Breast epithelium (tissue), 4 donors: ENCODE results near the gene GHR. TPM values are rescaled to one million over a fixed set of nuclear protein-coding genes. Genes with fewer than 3 reads are reported as not detected.

Source experiments
- DNase-seq, 2 donors: peaks; one replicate each; pipeline ENCODE4 v3.0.0-alpha.2; 2019; ENCODE audit warnings: low spot score in 2 of 2
- H3K27ac ChIP-seq, 2 donors: fragments of 200-600 bp; sonication (generic) in 1 of 2; one replicate each; pipeline ENCODE4 v1.5.1; 2016 to 2019; ENCODE audit warnings: mild to moderate bottlenecking in 1 of 2
- H3K27me3 ChIP-seq, 2 donors: fragments of 200-600 bp; sonication (generic) in 1 of 2; one replicate each; pipeline versions ENCODE4 v1.5.1 to v1.6.0; 2017 to 2019; ENCODE audit warnings: control low read depth in 1 of 2, mild to moderate bottlenecking in 1 of 2
- H3K36me3 ChIP-seq: fragments of 200-600 bp; one replicate; pipeline ENCODE4 v1.5.1; 2019
- H3K4me1 ChIP-seq, 2 donors: fragments of 200-600 bp; sonication (generic); one replicate each; pipeline ENCODE4 v1.5.1; 2016 to 2019; ENCODE audit warnings: control low read depth in 1 of 2
- H3K4me3 ChIP-seq, 3 donors: fragments of 200-600 bp; sonication (generic); 1 replicate in 2 of 3; 2 replicates in 1 of 3; pipeline ENCODE4 v1.5.1; 2016 to 2019; ENCODE audit warnings: mild to moderate bottlenecking in 3 of 3, moderate library complexity in 2 of 3
- H3K9me3 ChIP-seq, 2 donors: fragments of 200-600 bp; sonication (generic) in 1 of 2; one replicate each; pipeline ENCODE4 v1.5.1; 2016 to 2019; ENCODE audit warnings: control low read depth in 1 of 2
- CTCF ChIP-seq, 3 donors: fragments of 450-650 bp; IDR thresholded peaks; one replicate each; pipeline ENCODE4 v1.5.1; 2016 to 2017; ENCODE audit warnings: antibody characterized with exemption in 3 of 3, mild to moderate bottlenecking in 3 of 3, moderate library complexity in 3 of 3
- POLR2A ChIP-seq: fragments of 450-650 bp; IDR thresholded peaks from one replicate; pipeline ENCODE4 v1.6.1; 2016; ENCODE audit warnings: antibody characterized with exemption, mild to moderate bottlenecking, moderate library complexity
- POLR2AphosphoS5 ChIP-seq, 3 donors: sonication (generic); formaldehyde crosslinking; IDR thresholded peaks; one replicate each; pipeline ENCODE4 v1.6.1; 2017; ENCODE audit warnings: antibody characterized with exemption in 3 of 3
- intact Hi-C: fragments of 100-400 bp; cut with DNase I; formaldehyde crosslinking; loops from one replicate; pipeline ENCODE4 v1.15.1; 2023; ENCODE audit warnings: low total_unique reads
- total RNA-seq, 3 donors: library from RNA; depleted of rRNA; stranded (reverse); fragments of >200 nt; gene quantifications; one replicate each; pipeline ENCODE4 v1.1.0, GENCODE V29; 2016

The GHR gene
- total RNA-seq, 3 donors from 2014 or later, result 25.6 to 234 (median 26.5) TPM

GRCh38 chr5:42597318-42597937 lies 174.2 kb downstream of the GHR start:
- intact Hi-C loops, result no loop called here
- Histone ChIP-seq H3K9me3 (no peaks in the 10 kb centered on the region), H3K27me3 (no peaks in the 10 kb centered on the region), H3K36me3 (no peaks in the 10 kb centered on the region), H3K4me1 (peaks cover 0 to 9% of the 10 kb centered on the region in 2 donors), H3K4me3 (no peak overlapping the region), H3K27ac (peak overlapping the region; percentile 20 to 46)
- no peak for DNase-seq
- TF ChIP-seq CTCF (IDR thresholded peaks at IDR 0.05) (no peak), POLR2A (no peak), POLR2AphosphoS5 (IDR thresholded peaks at IDR 0.05) (no peak)

DNA sequence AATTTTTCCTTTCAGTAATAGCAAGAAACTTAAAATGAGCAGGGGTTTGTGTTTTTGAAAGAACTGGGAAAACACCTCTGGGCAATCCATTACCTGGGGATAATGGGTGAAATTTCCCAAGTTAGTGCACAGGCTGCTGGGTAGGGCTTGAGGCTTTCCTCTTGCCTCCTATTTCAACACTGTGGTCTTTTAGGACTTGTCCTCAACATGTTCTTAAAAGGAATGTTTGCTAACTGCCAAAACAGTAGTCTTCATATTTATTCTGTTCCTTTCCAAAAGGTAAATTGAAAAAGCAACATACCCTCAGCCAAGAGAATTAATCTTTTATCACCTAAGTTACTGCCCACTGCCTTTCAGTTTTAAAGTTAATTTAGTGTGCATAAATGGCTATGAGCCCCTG lies 175.1 kb downstream of the GHR start:
- intact Hi-C loops, result no loop called here
- Histone ChIP-seq H3K36me3 (no peaks in the 10 kb centered on the region), H3K9me3 (no peaks in the 10 kb centered on the region), H3K27me3 (no peaks in the 10 kb centered on the region), H3K27ac (peak overlapping the region; percentile 34 to 46), H3K4me3 (no peak overlapping the region), H3K4me1 (peaks cover 0 to 9% of the 10 kb centered on the region in 2 donors)
- no peak for DNase-seq
- TF ChIP-seq POLR2AphosphoS5 (IDR thresholded peaks at IDR 0.05), result no peak
- TF ChIP-seq POLR2A, result no peak
- no peak for TF ChIP-seq CTCF (IDR thresholded peaks at IDR 0.05)

GRCh38 chr5:42599106-42599505 lies 175.9 kb downstream of the GHR start:
- DNase-seq, result no peak
- intact Hi-C loops, result no loop called here
- Histone ChIP-seq H3K36me3 (no peaks in the 10 kb centered on the region), H3K9me3 (no peaks in the 10 kb centered on the region), H3K4me3 (no peak overlapping the region), H3K27ac (no peak overlapping the region), H3K27me3 (no peaks in the 10 kb centered on the region), H3K4me1 (peaks cover 0 to 9% of the 10 kb centered on the region in 2 donors)
- TF ChIP-seq POLR2A (no peak), POLR2AphosphoS5 (IDR thresholded peaks at IDR 0.05) (no peak), CTCF (IDR thresholded peaks at IDR 0.05) (no peak)

GRCh38 chr5:42600441-42600840 lies 177.2 kb downstream of the GHR start:
- TF ChIP-seq POLR2AphosphoS5 (IDR thresholded peaks at IDR 0.05) (no peak), POLR2A (no peak), CTCF (IDR thresholded peaks at IDR 0.05) (no peak)

DNA sequence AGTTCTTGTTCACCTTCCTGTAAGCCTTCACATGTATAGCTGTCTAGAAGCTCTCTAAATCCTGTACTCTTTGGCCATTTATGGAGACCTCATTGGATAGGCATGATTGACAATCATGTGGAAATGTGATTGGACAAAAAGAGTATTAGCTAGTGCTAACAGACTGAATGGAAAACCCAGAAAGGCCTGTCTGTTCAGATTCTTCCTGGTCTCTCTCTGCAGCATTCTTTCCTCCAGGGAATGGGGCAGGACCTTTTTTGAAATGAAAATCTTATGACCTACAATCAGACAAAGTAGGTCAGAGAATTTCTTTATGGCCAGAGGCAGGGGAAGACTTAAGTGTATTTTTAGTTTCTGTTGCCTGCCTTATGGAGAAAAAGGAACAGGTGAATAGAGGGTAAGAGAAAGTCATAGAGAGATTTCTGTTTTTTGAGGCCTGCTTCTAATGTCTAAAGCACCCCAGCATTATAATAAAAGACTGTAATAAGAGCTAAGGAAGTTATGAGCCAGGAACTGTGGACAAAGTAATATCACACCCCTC lies 181.0 kb downstream of the GHR start:
- Histone ChIP-seq H3K27me3 (no peaks in the 10 kb centered on the region), H3K9me3 (no peaks in the 10 kb centered on the region), H3K27ac (peak overlapping the region; percentile 44 to 59), H3K4me1 (no peaks in the 10 kb centered on the region), H3K36me3 (no peaks in the 10 kb centered on the region), H3K4me3 (no peak overlapping the region)
- TF ChIP-seq POLR2AphosphoS5 (IDR thresholded peaks at IDR 0.05) (no peak), CTCF (IDR thresholded peaks at IDR 0.05) (no peak), POLR2A (no peak)
- intact Hi-C loops, result no loop called here
- no peak for DNase-seq

More at GRCh38 chr5:42600441-42600840, 177.2 kb downstream of the GHR start:
- Histone ChIP-seq H3K36me3 (no peaks in the 10 kb centered on the region), H3K27ac (peak overlapping the region in 1 of 2 donors; percentile 27), H3K4me1 (peaks cover 0 to 9% of the 10 kb centered on the region in 2 donors), H3K4me3 (no peak overlapping the region), H3K9me3 (no peaks in the 10 kb centered on the region), H3K27me3 (no peaks in the 10 kb centered on the region)
- DNase-seq, result no peak
- intact Hi-C loops, result loop anchor here (2.0 kb wide), 1 partner anchor 32 kb away; no protein-coding TSS in a partner anchor
